GM18517 (cell line): ENCODE data around the gene TTC21A.

Experiments used
- ATAC-seq: cut with Tn5 transposase; IDR thresholded peaks from one replicate; pipeline ENCODE4 v1.9.1; 2021; ENCODE audit warnings: mild to moderate bottlenecking, moderate library complexity; ENCODE audit not compliant: unreplicated experiment

The TTC21A gene

GRCh38 chr3:39176025-39176714, 68.7 kb downstream of the TTC21A start:
- ATAC-seq, result no peak

- no peak for ATAC-seq
Measured at GRCh38 chr3:39177708-39178332, 70.3 kb downstream of the TTC21A start.

- ATAC-seq, result no peak
Measured at GRCh38 chr3:39178553-39178952, 71.1 kb downstream of the TTC21A start.

GRCh38 chr3:39180183-39180545, 72.7 kb downstream of the TTC21A start:
- ATAC-seq, result no peak

- peak; percentile 92 for ATAC-seq
Measured at GRCh38 chr3:39180546-39181346, 73.3 kb downstream of the TTC21A start.

GRCh38 chr3:39181408-39182335, 74.2 kb downstream of the TTC21A start:
- ATAC-seq, result no peak

GRCh38 chr3:39183211-39184080, 76.0 kb downstream of the TTC21A start:
- no peak for ATAC-seq

GRCh38 chr3:39184081-39184967, 76.8 kb downstream of the TTC21A start:
- ATAC-seq, result no peak

- ATAC-seq, result no peak
Measured at GRCh38 chr3:39184968-39185285, 77.4 kb downstream of the TTC21A start.

- no peak for ATAC-seq
Measured at GRCh38 chr3:39185326-39185958, 78.0 kb downstream of the TTC21A start.

GRCh38 chr3:39185959-39186691, 78.6 kb downstream of the TTC21A start:
- ATAC-seq, result no peak

- ATAC-seq, result no peak
Measured at GRCh38 chr3:39186692-39187151, 79.2 kb downstream of the TTC21A start.

- no peak for ATAC-seq
Measured at GRCh38 chr3:39187372-39188155, 80.1 kb downstream of the TTC21A start.
